HK-2 (cell line): Measurements from ENCODE around the gene PSG3.
"Not testable (repeated sequence)": the region's sequence is repeated elsewhere in the genome, so short reads cannot be mapped to it uniquely, and the experiment has no call there.

Experiments
- DNase-seq: peaks from one replicate; pipeline ENCODE4 v3.0.0-alpha.2; 2018; ENCODE audit not compliant: unreplicated experiment

Gene PSG3

DNA sequence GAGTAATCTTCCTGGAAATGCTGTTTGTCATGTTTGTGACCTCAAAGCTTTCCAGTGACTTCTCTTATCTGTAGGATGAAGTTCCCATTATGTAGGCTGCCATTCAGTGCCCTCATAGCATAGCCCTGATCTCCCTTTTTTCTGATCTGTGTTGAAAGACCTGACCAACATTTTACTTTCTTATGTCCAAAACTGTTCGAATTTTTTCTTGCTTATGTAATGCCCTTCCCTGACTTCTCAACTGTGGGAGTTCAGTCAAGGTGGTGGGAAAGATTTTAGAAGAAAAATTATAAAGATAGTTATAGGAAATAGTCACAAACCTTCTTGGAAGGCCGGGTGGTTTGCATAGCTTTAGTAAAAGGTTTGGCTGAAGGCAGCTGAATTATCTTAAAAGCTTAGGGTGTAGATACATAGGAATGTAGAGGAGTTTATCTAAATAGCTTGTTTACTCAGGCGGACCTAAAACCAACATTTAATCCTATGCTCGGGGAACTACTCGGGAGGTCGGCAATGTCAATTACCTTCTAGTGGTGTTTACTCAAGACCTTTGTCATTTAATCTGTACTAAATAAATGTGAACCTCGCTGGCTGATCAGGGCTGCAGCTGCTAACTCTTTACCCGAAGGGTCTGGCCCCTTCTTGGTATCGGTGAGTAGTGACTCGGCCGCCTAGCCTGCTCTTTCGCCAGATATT, 44.3 kb downstream of the PSG3 start:
- DNase-seq = no peak

DNA sequence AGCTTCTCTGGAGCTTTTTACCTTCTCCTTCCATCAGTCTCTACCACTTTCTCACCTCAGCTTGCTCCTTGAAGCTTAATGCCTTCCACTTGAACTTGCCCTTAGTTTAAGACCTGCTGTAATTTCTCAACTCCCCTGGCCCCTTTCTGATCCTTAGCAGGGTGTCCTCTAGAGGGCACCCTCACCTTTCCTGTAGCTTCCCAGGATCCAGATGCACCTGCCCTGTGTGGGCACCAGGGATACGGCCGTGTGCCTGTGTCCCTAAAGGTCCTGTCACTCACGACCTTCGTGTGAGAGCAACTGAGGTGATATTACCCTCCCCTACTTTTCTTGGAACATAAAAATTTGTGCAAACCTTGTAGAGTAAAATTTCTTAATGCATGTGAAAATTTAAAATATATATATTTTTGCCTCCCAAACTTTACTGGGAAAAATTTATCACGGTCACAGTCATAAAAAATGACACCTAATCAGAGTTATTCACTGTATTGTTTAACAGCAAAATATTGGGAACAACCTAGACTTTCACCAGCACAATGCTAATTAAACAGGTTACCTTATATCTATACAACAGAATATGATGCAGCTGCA, 46.4 kb downstream of the PSG3 start:
- peak; percentile 67 for DNase-seq

DNA sequence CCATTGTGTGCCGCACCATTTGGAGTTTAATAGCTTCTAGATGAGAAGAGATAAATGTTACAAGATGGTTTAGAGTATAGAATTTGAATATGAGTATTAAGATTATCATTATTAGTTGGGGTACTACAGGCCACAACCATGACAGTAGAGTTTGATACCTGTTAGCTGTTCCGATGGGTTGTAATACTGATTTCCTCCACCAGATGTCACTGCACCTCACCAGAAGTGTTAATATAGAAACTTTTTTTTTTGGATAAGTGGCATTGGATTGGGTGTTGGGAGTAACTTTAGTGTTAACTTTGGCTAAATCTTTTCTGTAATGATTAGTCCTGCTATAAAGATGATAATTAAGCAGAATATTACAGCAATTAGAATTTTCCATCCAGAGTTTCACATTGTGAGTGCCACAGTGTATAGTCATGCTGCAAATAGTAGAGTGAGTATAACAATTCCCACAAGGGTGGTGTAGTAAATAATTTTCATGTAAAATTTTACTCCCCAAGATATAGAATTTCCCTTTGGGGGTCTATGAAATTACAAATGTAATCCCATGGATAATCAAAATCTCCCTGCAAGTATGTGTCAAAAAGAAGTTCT, 56.3 kb downstream of the PSG3 start:
- DNase-seq = peak; percentile 26

DNA sequence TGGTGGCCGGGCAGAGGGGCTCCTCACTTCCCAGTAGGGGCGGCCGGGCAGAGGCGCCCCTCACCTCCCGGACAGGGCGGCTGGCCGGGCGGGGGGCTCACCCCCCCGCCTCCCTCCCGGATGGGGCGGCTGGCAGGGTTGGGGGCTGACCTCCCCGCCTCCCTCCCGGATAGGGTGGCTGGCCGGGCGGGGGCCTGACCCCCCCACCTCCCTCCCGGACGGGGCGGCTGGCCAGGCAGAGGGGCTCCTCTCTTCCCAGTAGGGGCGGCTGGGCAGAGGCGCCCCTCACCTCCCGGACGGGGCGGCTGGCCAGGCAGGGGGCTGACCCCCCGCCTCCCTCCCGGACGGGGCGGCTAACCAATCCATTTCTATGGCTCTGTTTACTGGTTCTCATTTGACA, 64.0 kb downstream of the PSG3 start:
- DNase-seq = not testable (repeated sequence)

DNA sequence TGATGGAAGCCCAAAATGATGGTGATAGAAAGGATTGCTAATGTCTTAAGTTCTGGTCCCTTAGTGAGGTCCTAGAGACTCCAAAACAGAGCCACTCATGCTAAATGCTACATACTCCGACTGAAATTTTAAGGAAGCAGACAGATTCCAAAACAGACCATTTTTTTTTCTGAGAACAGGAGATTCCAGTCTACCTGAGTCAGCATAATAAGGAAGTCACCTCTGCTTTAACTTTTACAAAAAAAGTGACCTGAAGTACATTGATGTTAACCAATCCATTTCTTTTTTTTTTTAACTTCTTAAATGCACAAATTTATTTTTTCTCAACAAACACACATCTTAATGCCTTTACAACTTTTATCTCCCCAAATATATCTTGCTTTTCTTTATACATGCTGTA, 65.7 kb downstream of the PSG3 start:
- not testable (repeated sequence) for DNase-seq
